Activated T-cell treated with anti-CD3 and anti-CD28 coated beads, Interleukin-2, amount 50 U/mL, for 24 hours (primary cell): ENCODE measurements around the gene MIOS.
"Not testable (repeated sequence)": the region's sequence is repeated elsewhere in the genome, so short reads cannot be mapped to it uniquely, and the experiment has no call there.

Source experiments
- DNase-seq: peaks from one replicate; pipeline ENCODE4 v3.0.0-alpha.2; 2020
- H3K27ac Mint-ChIP-seq: 2 replicates; pipeline ENCODE4 v1.8.0; 2020; ENCODE audit warnings: mild to moderate bottlenecking, mixed read lengths
- H3K27me3 Mint-ChIP-seq: 2 replicates; pipeline ENCODE4 v1.8.0; 2020; ENCODE audit warnings: mixed read lengths
- H3K36me3 Mint-ChIP-seq: 2 replicates; pipeline ENCODE4 v1.8.0; 2020; ENCODE audit warnings: low read depth, mixed read lengths
- H3K4me1 Mint-ChIP-seq: 2 replicates; pipeline ENCODE4 v1.8.0; 2020; ENCODE audit warnings: low read depth, mixed read lengths
- H3K4me3 Mint-ChIP-seq: 2 replicates; pipeline ENCODE4 v1.8.0; 2020; ENCODE audit warnings: mild to moderate bottlenecking, moderate library complexity, mixed read lengths
- H3K9me3 Mint-ChIP-seq: 2 replicates; pipeline ENCODE4 v1.8.0; 2020; ENCODE audit warnings: mixed read lengths

The MIOS gene

GRCh38 chr7:7539711-7540110, 27.0 kb upstream of the MIOS start:
- Mint-ChIP-seq H3K36me3 (no peaks in the 10 kb centered on the region), H3K4me3 (no peak overlapping the region), H3K27me3 (no peaks in the 10 kb centered on the region), H3K9me3 (no peaks in the 10 kb centered on the region), H3K4me1 (no peaks in the 10 kb centered on the region), H3K27ac (no peak overlapping the region)
- DNase-seq: no peak

- no peak overlapping the region for H3K4me3 Mint-ChIP-seq
- no peaks in the 10 kb centered on the region for H3K27me3 Mint-ChIP-seq
- H3K27ac Mint-ChIP-seq: no peak overlapping the region
- no peaks in the 10 kb centered on the region for H3K36me3 Mint-ChIP-seq
- H3K9me3 Mint-ChIP-seq: no peaks in the 10 kb centered on the region
- no peaks in the 10 kb centered on the region for H3K4me1 Mint-ChIP-seq
- DNase-seq: no peak
These were observed 24.3 kb upstream of the MIOS start for GRCh38 chr7:7542251-7542835.

DNA sequence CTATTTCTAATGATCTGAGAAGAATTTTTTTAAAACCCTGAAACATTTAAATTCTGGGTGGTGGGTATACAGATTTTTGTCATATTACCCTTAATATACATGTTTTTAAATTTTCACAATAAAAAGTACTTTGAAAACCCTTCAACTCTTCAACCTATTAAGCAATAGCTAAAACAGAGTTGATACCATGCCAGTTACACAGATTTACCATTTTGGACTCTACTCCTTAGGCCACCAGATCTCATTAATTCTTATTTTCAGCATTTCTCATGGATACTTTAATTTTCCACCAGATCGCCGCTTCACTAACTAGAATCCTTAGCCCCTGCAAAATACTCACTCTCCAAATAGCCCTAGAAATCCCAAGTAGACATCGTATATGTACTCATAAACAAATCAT, 18.3 kb upstream of the MIOS start:
- H3K4me3 Mint-ChIP-seq: no peak overlapping the region
- H3K36me3 Mint-ChIP-seq: no peaks in the 10 kb centered on the region
- no peak overlapping the region for H3K27ac Mint-ChIP-seq
- DNase-seq: no peak
- H3K4me1 Mint-ChIP-seq: no peaks in the 10 kb centered on the region
- peaks cover 2% of the 10 kb centered on the region for H3K27me3 Mint-ChIP-seq
- no peaks in the 10 kb centered on the region for H3K9me3 Mint-ChIP-seq

- Mint-ChIP-seq H3K36me3 (no peaks in the 10 kb centered on the region), H3K4me1 (no peaks in the 10 kb centered on the region), H3K27ac (no peak overlapping the region), H3K9me3 (no peaks in the 10 kb centered on the region), H3K4me3 (no peak overlapping the region), H3K27me3 (peaks cover 2% of the 10 kb centered on the region)
- no peak for DNase-seq
These were observed 16.0 kb upstream of the MIOS start for GRCh38 chr7:7550663-7551062.

GRCh38 chr7:7552199-7552598, 14.5 kb upstream of the MIOS start:
- Mint-ChIP-seq H3K9me3 (no peaks in the 10 kb centered on the region), H3K4me3 (no peak overlapping the region), H3K27me3 (peaks cover 2% of the 10 kb centered on the region), H3K27ac (no peak overlapping the region), H3K4me1 (no peaks in the 10 kb centered on the region), H3K36me3 (no peaks in the 10 kb centered on the region)
- DNase-seq: no peak

GRCh38 chr7:7553386-7553785, 13.3 kb upstream of the MIOS start:
- DNase-seq: no peak
- H3K4me3 Mint-ChIP-seq: no peak overlapping the region
- no peaks in the 10 kb centered on the region for H3K4me1 Mint-ChIP-seq
- peaks cover 2% of the 10 kb centered on the region for H3K27me3 Mint-ChIP-seq
- no peak overlapping the region for H3K27ac Mint-ChIP-seq
- H3K9me3 Mint-ChIP-seq: peaks cover 3% of the 10 kb centered on the region
- peaks cover 2% of the 10 kb centered on the region for H3K36me3 Mint-ChIP-seq

DNA sequence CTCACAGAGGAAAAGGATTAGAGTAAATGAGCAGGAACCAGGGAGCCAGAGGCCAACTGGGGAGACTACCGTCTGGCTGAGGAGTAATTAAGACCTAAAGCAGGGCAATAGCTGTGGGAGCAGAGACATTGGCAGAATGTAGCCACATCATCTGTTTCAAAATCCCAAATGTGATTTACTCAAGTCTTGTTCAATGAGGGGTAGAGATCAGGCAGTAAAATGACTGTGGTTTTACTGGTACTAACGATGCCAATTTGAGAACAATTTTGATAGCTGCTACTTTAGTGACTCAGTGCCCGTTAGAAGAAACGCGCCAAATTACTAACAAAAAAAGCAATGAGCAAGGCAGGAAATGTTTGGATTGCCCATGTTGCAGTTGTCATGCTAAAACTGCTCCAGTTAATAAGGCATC, 12.7 kb upstream of the MIOS start:
- peaks cover 9% of the 10 kb centered on the region for H3K9me3 Mint-ChIP-seq
- no peak overlapping the region for H3K27ac Mint-ChIP-seq
- H3K4me1 Mint-ChIP-seq: no peaks in the 10 kb centered on the region
- no peak for DNase-seq
- peaks cover 2% of the 10 kb centered on the region for H3K27me3 Mint-ChIP-seq
- H3K4me3 Mint-ChIP-seq: no peak overlapping the region
- peaks cover 8% of the 10 kb centered on the region for H3K36me3 Mint-ChIP-seq

GRCh38 chr7:7554649-7555575, 11.8 kb upstream of the MIOS start:
- H3K27ac Mint-ChIP-seq: no peak overlapping the region
- H3K4me3 Mint-ChIP-seq: no peak overlapping the region
- H3K36me3 Mint-ChIP-seq: peaks cover 16% of the 10 kb centered on the region
- peaks cover 17% of the 10 kb centered on the region for H3K9me3 Mint-ChIP-seq
- H3K4me1 Mint-ChIP-seq: no peaks in the 10 kb centered on the region
- DNase-seq: no peak
- H3K27me3 Mint-ChIP-seq: peaks cover 2% of the 10 kb centered on the region

DNA sequence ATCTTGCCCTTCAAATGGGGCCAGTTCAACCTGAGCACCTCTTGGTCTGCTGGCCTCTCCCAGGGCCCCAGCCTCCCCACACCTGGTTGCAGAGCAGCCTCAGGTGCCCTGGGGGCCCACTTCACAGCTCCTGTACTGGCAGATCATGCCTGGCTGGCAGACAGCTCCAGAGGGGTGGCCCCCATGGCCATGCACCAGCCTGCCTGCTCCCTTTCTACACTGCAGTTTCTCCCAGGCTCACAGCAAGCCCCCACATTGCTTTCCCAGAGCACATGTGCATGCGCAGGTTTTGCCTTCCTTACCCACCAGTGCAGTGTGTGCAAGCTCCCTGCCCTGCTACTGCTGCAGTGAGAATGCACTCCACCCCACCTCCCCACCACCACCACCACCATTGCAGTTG, 9.8 kb upstream of the MIOS start:
- H3K4me3 Mint-ChIP-seq: no peak overlapping the region
- peaks cover 21% of the 10 kb centered on the region for H3K9me3 Mint-ChIP-seq
- H3K27me3 Mint-ChIP-seq: peaks cover 2% of the 10 kb centered on the region
- peaks cover 17% of the 10 kb centered on the region for H3K36me3 Mint-ChIP-seq
- no peak for DNase-seq
- H3K4me1 Mint-ChIP-seq: no peaks in the 10 kb centered on the region
- no peak overlapping the region for H3K27ac Mint-ChIP-seq

DNA sequence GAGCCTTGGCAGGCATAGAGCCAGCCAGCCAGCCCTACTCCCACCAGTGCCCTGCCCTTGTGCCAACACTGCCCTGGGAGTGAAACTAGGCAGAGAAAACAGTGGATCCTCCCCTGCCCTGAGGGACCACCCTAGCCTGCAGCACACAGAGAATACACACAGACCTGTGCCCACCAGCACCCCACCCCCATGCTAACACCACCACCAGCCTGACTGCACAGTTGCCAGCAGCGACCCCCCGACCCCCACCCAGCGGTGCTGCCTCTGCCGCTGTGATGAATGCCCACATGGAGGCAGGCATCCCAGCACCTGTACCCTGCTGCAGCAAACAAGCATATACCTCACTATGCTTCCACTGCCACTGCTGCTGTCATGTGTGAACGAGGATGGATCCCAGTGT, 9.4 kb upstream of the MIOS start:
- Mint-ChIP-seq H3K4me1 (no peaks in the 10 kb centered on the region), H3K27ac (no peak overlapping the region), H3K36me3 (peaks cover 17% of the 10 kb centered on the region), H3K27me3 (peaks cover 2% of the 10 kb centered on the region), H3K4me3 (no peak overlapping the region), H3K9me3 (peaks cover 21% of the 10 kb centered on the region)
- no peak for DNase-seq

DNA sequence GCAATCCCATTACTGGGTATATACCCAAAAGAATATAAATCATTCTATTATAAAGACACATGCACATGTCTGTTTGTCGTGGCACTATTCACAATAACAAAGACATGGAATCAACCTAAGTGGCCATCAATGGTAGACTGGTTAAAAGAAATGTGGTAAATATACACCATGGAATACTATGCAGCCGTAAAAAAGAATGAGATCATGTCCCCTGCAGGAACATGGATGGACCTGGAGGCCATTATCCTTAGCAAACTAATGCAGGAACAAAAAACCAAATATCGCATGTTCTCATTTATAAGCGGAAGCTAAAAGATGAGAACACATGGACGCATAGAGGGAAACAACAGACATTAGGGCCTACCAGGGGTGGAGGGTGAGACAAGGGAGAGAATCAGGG, 5.1 kb upstream of the MIOS start:
- not testable (repeated sequence) for H3K27ac Mint-ChIP-seq, H3K4me1 Mint-ChIP-seq, DNase-seq, H3K4me3 Mint-ChIP-seq, H3K27me3 Mint-ChIP-seq
- Mint-ChIP-seq H3K9me3 (peaks cover 21% of the 10 kb centered on the region), H3K36me3 (peaks cover 17% of the 10 kb centered on the region)

- Mint-ChIP-seq H3K4me3 (no peak overlapping the region), H3K4me1 (no peaks in the 10 kb centered on the region), H3K36me3 (peaks cover 21% of the 10 kb centered on the region), H3K27me3 (no peaks in the 10 kb centered on the region), H3K27ac (no peak overlapping the region), H3K9me3 (peaks cover 21% of the 10 kb centered on the region)
- no peak for DNase-seq
These were observed 3.9 kb upstream of the MIOS start for GRCh38 chr7:7562736-7563135.

DNA sequence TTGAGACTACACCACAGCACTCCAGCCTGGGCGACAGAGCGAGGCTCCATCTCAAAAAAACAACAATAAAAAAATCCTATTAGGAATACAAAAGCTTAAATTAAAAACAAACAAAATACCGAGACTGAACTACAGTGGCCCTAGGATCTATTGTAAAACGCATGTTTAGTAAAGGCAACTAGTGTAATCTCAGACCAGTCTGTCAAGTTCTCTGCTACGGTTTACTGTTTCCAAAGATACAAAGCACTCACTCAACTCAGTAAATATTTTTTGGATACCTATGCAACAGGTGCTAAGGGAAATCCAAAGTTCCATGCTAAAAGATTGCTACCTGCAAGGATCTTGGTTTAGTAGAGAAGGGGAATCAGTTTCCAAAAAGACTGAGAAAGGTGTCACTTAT, 3.4 kb upstream of the MIOS start:
- peaks cover 24% of the 10 kb centered on the region for H3K36me3 Mint-ChIP-seq
- no peak overlapping the region for H3K27ac Mint-ChIP-seq
- no peak for DNase-seq
- peaks cover 19% of the 10 kb centered on the region for H3K9me3 Mint-ChIP-seq
- no peak overlapping the region for H3K4me3 Mint-ChIP-seq
- H3K27me3 Mint-ChIP-seq: no peaks in the 10 kb centered on the region
- H3K4me1 Mint-ChIP-seq: peaks cover 5% of the 10 kb centered on the region

GRCh38 chr7:7563813-7564212, 2.9 kb upstream of the MIOS start:
- H3K4me3 Mint-ChIP-seq: no peak overlapping the region
- peaks cover 10% of the 10 kb centered on the region for H3K4me1 Mint-ChIP-seq
- no peak for DNase-seq
- no peak overlapping the region for H3K27ac Mint-ChIP-seq
- no peaks in the 10 kb centered on the region for H3K27me3 Mint-ChIP-seq
- peaks cover 26% of the 10 kb centered on the region for H3K36me3 Mint-ChIP-seq
- H3K9me3 Mint-ChIP-seq: peaks cover 14% of the 10 kb centered on the region

GRCh38 chr7:7564323-7564780, 2.3 kb upstream of the MIOS start:
- Mint-ChIP-seq H3K27ac (no peak overlapping the region), H3K36me3 (peaks cover 27% of the 10 kb centered on the region), H3K9me3 (peaks cover 9% of the 10 kb centered on the region), H3K4me3 (no peak overlapping the region), H3K27me3 (no peaks in the 10 kb centered on the region), H3K4me1 (peaks cover 15% of the 10 kb centered on the region)
- DNase-seq: no peak
